ENCODE data around the gene ZBED4. TPM values are rescaled to one million over a fixed set of nuclear protein-coding genes. Genes with fewer than 3 reads are reported as not detected.
A peak's percentile ranks its signal among the peaks of the same experiment; 100 is the strongest.

ZBED4 gene
- polyA plus RNA-seq, 3 donors = 15.2 to 18.6 (median 17.2) TPM

GRCh38 chr22:49925525-49926128 lies 72.0 kb downstream of the ZBED4 start:
- DNase-seq (ENCODE audit: extremely low read depth in 1 of 11, low read depth in 9 of 11, low spot score in 4 of 11) = no peak

GRCh38 chr22:49926916-49927315 lies 73.3 kb downstream of the ZBED4 start:
- DNase-seq (ENCODE audit: extremely low read depth in 1 of 11, low read depth in 9 of 11, low spot score in 4 of 11) = no peak

- DNase-seq (ENCODE audit: extremely low read depth in 1 of 11, low read depth in 9 of 11, low spot score in 4 of 11) = no peak
Observed at GRCh38 chr22:49927483-49928184, 74.0 kb downstream of the ZBED4 start.

GRCh38 chr22:49928185-49928495 lies 74.5 kb downstream of the ZBED4 start:
- DNase-seq (ENCODE audit: extremely low read depth in 1 of 11, low read depth in 9 of 11, low spot score in 4 of 11) = no peak

- DNase-seq (ENCODE audit: extremely low read depth in 1 of 11, low read depth in 9 of 11, low spot score in 4 of 11) = no peak
Observed at GRCh38 chr22:49928555-49929210, 75.0 kb downstream of the ZBED4 start.

GRCh38 chr22:49929211-49929979 lies 75.8 kb downstream of the ZBED4 start:
- DNase-seq (ENCODE audit: extremely low read depth in 1 of 11, low read depth in 9 of 11, low spot score in 4 of 11) = no peak

GRCh38 chr22:49929994-49930575 lies 76.4 kb downstream of the ZBED4 start:
- DNase-seq (ENCODE audit: extremely low read depth in 1 of 11, low read depth in 9 of 11, low spot score in 4 of 11) = no peak

GRCh38 chr22:49930596-49931412 lies 77.2 kb downstream of the ZBED4 start:
- peak in 2 of 11 donors; percentile 36 to 61 for DNase-seq (ENCODE audit: extremely low read depth in 1 of 11, low read depth in 9 of 11, low spot score in 4 of 11)

GRCh38 chr22:49933236-49934159 lies 79.9 kb downstream of the ZBED4 start:
- DNase-seq (ENCODE audit: extremely low read depth in 1 of 11, low read depth in 9 of 11, low spot score in 4 of 11) = no peak

GRCh38 chr22:49934160-49934890 lies 80.7 kb downstream of the ZBED4 start:
- no peak for DNase-seq (ENCODE audit: extremely low read depth in 1 of 11, low read depth in 9 of 11, low spot score in 4 of 11)

- no peak for DNase-seq (ENCODE audit: extremely low read depth in 1 of 11, low read depth in 9 of 11, low spot score in 4 of 11)
Observed at GRCh38 chr22:49934891-49935557, 81.4 kb downstream of the ZBED4 start.

- DNase-seq (ENCODE audit: extremely low read depth in 1 of 11, low read depth in 9 of 11, low spot score in 4 of 11) = no peak
Observed at GRCh38 chr22:49935561-49935960, 81.9 kb downstream of the ZBED4 start.

GRCh38 chr22:49936018-49936972 lies 82.7 kb downstream of the ZBED4 start:
- no peak for DNase-seq (ENCODE audit: extremely low read depth in 1 of 11, low read depth in 9 of 11, low spot score in 4 of 11)

GRCh38 chr22:49936973-49937757 lies 83.5 kb downstream of the ZBED4 start:
- DNase-seq (ENCODE audit: extremely low read depth in 1 of 11, low read depth in 9 of 11, low spot score in 4 of 11) = no peak

Data from renal cortex interstitium (tissue), 11 donors.